Activated T-cell treated with anti-CD3 and anti-CD28 coated beads, Interleukin-2, amount 50 U/mL, for 48 hours (primary cell): ENCODE results near the gene MRPS25.
A peak's percentile ranks its signal among the peaks of the same experiment; 100 is the strongest.
"Not testable (repeated sequence)": the region's sequence is repeated elsewhere in the genome, so short reads cannot be mapped to it uniquely, and the experiment has no call there.

Source experiments
- DNase-seq, 2 experiments: peaks; one replicate each; pipeline ENCODE4 v3.0.0-alpha.2; 2020

MRPS25 gene

GRCh38 chr3:15042936-15043335 lies 22.2 kb downstream of the MRPS25 start:
- no peak for DNase-seq

DNA sequence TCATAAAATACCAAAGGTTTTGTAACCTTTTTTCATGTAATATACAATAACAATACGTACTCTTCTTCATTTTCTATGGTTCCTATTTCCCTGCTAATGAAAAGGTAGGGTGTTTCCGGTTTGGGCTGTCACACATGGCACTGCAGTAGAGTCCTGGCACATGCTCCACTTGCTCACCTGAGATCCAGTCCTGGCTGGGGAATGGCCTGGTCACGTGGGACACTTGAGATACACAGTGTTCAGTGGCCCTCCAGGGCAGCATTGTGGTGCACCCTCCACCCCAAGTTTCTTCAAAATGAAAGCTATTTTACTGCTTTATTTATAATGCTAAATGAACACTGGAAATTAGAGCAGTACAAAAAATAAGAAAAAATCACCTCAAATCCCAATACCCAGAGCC lies 23.2 kb downstream of the MRPS25 start:
- DNase-seq: no peak

DNA sequence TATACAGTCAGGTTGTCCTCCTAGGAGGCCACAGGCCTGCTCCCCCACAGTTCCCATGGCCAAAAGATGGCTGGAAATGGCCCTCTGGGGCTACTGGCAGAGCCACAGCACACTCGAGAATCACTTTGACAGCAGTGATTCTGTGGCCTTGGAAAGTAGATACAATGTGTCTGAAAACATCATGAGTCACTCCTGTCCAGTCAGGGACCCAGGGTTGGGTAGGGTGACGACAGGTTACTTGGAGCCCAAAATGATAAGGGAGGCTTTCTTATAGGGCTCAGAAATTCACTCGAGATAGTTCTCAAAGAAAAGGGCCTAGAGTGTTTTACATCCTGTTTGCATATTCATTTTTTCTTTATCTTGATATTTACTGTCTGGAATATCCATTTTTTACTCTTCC lies 24.3 kb downstream of the MRPS25 start:
- no peak for DNase-seq

GRCh38 chr3:15038306-15038705 lies 26.8 kb downstream of the MRPS25 start:
- DNase-seq: no peak

GRCh38 chr3:15033103-15033502 lies 32.0 kb downstream of the MRPS25 start:
- DNase-seq: no peak

GRCh38 chr3:15032650-15033049 lies 32.5 kb downstream of the MRPS25 start:
- no peak for DNase-seq

DNA sequence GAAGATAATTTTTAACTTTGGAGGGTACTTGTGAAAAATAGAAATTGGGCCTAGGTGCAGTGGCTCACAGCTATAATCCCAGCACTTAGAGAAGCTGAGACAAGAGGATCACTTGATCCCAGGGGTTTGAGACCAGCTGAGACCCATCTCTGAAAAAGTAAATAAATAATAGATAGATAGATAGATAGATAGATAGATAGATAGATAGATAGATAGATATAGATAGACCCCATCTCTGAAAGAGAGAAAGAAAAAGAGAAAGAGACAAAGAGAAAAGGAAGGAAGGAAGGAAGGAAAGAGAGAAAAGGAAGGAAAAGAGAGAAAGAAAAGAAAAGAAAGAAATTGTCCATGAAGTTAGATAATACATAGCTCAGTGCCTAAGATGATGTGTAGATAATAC lies 35.5 kb downstream of the MRPS25 start:
- no peak for DNase-seq

GRCh38 chr3:15023719-15024118 lies 41.4 kb downstream of the MRPS25 start:
- no peak for DNase-seq

DNA sequence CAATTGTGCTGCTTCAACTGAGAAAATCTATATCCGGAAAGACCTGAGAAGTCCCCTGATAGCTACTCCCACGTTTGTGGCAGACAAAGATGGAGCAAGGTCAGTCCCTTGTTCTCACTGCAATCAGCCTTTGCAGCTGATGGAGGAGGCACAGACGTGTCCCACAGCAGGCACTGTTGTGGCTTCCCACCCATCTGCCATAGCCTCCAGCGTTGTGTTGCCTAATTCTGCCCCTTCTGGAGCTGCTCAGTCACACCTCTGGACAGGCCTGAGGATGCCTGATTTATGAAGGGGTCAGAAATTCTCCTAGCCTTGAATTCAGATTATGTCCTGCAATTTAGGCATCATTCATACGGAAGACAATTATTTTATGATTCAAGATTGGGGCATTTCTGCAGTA lies 41.9 kb downstream of the MRPS25 start:
- DNase-seq: no peak

DNA sequence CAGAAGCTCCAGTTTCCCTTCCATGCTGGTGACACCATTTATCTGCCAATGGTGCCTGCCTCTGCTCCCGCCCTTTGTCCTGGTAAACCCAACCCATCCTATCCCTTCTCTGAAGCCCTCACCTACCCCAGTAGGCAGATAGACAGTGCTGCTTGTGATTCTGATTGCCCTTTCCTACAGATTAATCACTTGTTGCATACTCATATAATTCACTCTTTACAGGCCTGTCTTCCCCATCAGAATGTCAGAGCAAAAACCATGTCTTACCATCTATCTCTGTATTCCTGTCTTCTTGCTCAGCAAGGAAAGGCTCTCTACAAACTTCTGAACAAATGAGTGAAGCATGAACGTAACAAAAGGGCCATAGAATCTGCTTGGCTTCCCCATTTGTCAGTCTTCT lies 47.9 kb downstream of the MRPS25 start:
- no peak for DNase-seq

DNA sequence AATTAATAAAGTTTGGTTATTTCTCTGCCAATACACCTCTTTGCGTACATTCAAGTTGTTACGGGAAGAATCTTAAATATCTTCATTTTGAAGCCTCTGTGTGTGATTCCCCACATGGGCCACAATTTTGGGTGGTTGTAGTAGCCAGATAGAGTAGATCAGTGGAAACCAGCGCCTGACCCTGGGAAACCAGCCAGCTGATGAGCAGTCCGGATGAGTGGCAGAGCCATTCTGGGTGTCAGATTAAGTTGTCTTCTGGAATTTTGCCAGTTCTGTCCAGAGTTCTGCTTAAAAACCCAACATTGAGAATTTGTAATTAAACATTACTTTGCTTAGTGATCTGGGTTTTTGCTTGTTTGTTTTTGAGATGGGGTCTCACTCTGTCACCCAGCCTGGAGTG lies 49.7 kb downstream of the MRPS25 start:
- no peak for DNase-seq

- DNase-seq: no peak
Observed at GRCh38 chr3:15014606-15015328, 50.3 kb downstream of the MRPS25 start.

GRCh38 chr3:15011174-15011573 lies 53.9 kb downstream of the MRPS25 start:
- DNase-seq: peak in 1 of 2 experiments; percentile 22

DNA sequence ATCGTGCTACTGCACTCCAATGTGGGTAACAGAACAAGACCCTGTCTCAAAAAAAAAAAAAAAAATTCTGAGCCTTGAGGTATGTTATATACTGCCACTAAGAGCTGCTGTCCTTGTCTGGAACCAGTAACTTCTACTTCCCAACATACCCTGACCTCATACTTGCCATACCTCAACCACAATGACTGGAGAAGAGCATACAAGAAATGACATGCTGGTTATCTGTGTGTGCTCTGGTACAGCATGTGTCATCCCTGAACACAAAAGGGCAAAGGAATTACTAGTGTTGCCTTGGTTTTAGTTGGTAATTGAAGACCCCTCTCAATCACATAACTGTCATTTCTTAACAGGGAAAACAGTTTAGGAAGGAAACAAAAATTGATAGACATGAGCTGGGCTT lies 54.5 kb downstream of the MRPS25 start:
- no peak for DNase-seq

GRCh38 chr3:15009167-15009566 lies 55.9 kb downstream of the MRPS25 start:
- DNase-seq: no peak

DNA sequence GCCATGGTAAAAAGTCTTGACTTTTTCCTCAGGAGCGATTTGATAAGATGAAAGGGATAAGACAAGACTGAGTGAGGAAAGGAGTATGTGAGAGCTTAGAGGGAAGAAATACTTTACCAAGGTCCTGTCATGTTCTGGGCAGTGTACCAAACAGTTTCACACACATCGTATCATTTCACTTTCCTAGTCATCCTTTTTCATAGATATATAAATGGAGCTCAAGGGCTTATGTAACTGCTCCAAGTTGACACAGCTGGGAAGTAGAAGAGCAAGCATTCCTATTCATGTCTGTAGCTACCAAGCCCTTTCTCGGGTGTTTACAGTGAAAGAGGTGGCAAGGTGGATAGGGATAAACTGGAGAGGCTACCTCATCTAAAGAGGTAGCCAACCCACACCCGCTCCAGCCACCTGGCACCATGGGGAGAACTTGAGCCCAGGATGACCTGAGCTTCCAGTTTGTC lies 57.4 kb downstream of the MRPS25 start:
- DNase-seq: no peak

DNA sequence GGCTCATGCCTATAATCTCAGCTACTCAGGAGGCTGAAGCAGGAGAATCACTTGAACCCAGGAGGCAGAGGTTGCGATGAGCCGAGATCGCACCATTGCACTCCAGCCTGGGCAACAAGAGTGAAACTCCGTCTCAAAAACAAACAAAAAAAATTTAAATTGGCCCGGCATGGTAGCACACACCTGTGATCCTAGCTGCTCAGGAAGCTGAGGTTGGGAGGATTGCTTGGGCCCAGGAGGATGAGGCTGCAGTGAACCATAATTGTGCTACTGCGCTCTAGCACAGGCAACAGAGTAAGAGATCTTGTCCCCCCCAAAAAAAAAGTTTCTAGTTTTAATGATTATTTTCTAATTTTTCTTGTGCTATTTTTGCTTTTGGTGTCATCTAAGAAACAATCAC lies 65.9 kb downstream of the MRPS25 start:
- not testable (repeated sequence) for DNase-seq
